HepG2 (cell line): ENCODE measurements around the gene TMEM9B. TPM values are rescaled to one million over a fixed set of nuclear protein-coding genes. Genes with fewer than 3 reads are reported as not detected.

Experiments
- BCL3 ChIP-seq: sonication (generic); formaldehyde crosslinking; IDR thresholded peaks from 2 replicates; pipeline ENCODE4 v1.5.1; 2020; ENCODE audit warnings: mild to moderate bottlenecking, missing genetic modification reagents, moderate library complexity
- CREB1 ChIP-seq, 2 experiments: fragments of 450-650 bp in 1 of 2; IDR thresholded peaks; 2 replicates each; pipeline ENCODE4 v1.6.1; 2016 to 2017; ENCODE audit warnings: control low read depth in 1 of 2, mild to moderate bottlenecking in 1 of 2, missing compliant biosample characterization in 1 of 2, missing genetic modification characterization in 1 of 2
- DR1 ChIP-seq: sonication (generic); formaldehyde crosslinking; IDR thresholded peaks from 2 replicates; pipeline ENCODE4 v1.8.0; 2021; ENCODE audit warnings: mild to moderate bottlenecking, missing genetic modification reagents, inconsistent platforms
- GLI4 ChIP-seq: sonication (generic); formaldehyde crosslinking; IDR thresholded peaks from 2 replicates; pipeline ENCODE4 v1.5.1; 2020; ENCODE audit warnings: missing genetic modification reagents, mild to moderate bottlenecking, moderate library complexity, borderline replicate concordance
- NR2F2 ChIP-seq: IDR thresholded peaks from 2 replicates; pipeline ENCODE4 v1.6.1; 2012; ENCODE audit warnings: low read depth, inconsistent platforms, borderline replicate concordance
- PAX8 ChIP-seq: sonication (generic); formaldehyde crosslinking; IDR thresholded peaks from 2 replicates; pipeline ENCODE4 v1.8.0; 2022; ENCODE audit warnings: mild to moderate bottlenecking, missing genetic modification reagents, borderline replicate concordance
- SP4 ChIP-seq: sonication (generic); formaldehyde crosslinking; IDR thresholded peaks from 2 replicates; pipeline ENCODE4 v1.8.1; 2023; ENCODE audit warnings: mild to moderate bottlenecking, missing genetic modification reagents
- THAP7 ChIP-seq: sonication (generic); formaldehyde crosslinking; IDR thresholded peaks from 2 replicates; pipeline ENCODE4 v1.8.1; 2023; ENCODE audit warnings: mild to moderate bottlenecking, missing genetic modification reagents
- XBP1 ChIP-seq: sonication (generic); formaldehyde crosslinking; IDR thresholded peaks from 2 replicates; pipeline ENCODE4 v1.5.0; 2020; ENCODE audit warnings: missing genetic modification reagents
- ZNF275 ChIP-seq: sonication (generic); formaldehyde crosslinking; IDR thresholded peaks from 2 replicates; pipeline ENCODE4 v1.8.0; 2022; ENCODE audit warnings: missing genetic modification reagents, mild to moderate bottlenecking, inconsistent platforms, borderline replicate concordance
- ZNF639 ChIP-seq: conservative IDR thresholded peaks from 2 replicates; pipeline ENCODE4 v1.6.1; 2018; ENCODE audit warnings: missing genetic modification reagents
- ZSCAN22 ChIP-seq: sonication (generic); formaldehyde crosslinking; IDR thresholded peaks from 2 replicates; pipeline ENCODE4 v1.4.0; 2020; ENCODE audit warnings: mild to moderate bottlenecking, missing genetic modification reagents
- polyA plus RNA-seq, 8 experiments: library from polyadenylated mRNA; depleted of rRNA in 3 of 8; stranded (reverse) in 7 of 8; unstranded in 1 of 8; fragments of >200 nt; fragmentation: Illumina TruSeq in 4 of 8; extraction: Trizol in 4 of 8; gene quantifications; 2 replicates each; pipeline versions ENCODE4 v1.2.1 to v1.2.3, GENCODE V29; 2011 to 2016; ENCODE audit warnings: low read depth in 4 of 8, missing spikeins in 1 of 8, mixed read lengths in 1 of 8; ENCODE audit not compliant: insufficient read depth in 1 of 8
- total RNA-seq, 5 experiments: library from RNA; depleted of rRNA; stranded (reverse); fragments of >200 nt; fragmentation: Illumina TruSeq; extraction: Trizol; gene quantifications; 2 replicates each; pipeline ENCODE4 v1.2.3, GENCODE V29; 2016; ENCODE audit warnings: low read depth in 1 of 5
- TF ChIP-seq, protein P1 (sequence below): IDR thresholded peaks from 2 replicates; pipeline ENCODE4 v1.6.1; 2016; ENCODE audit warnings: low read depth
- TF ChIP-seq, protein P2 (sequence below), 2 experiments: sonication (generic) in 1 of 2; formaldehyde crosslinking in 1 of 2; IDR thresholded peaks; 2 replicates each; pipeline versions ENCODE4 v1.5.1 to v1.6.1; 2011 to 2020; ENCODE audit warnings: borderline replicate concordance in 1 of 2, low read depth in 1 of 2, low read length in 1 of 2, mild to moderate bottlenecking in 1 of 2, missing genetic modification reagents in 1 of 2, moderate library complexity in 1 of 2
- TF ChIP-seq, protein P3 (sequence below): sonication (generic); formaldehyde crosslinking; IDR thresholded peaks from 2 replicates; pipeline ENCODE4 v1.5.1; 2020; ENCODE audit warnings: missing genetic modification reagents, mild to moderate bottlenecking, borderline replicate concordance

TMEM9B gene
- total and polyA plus RNA-seq, 2 of the 13 experiments (the other 11 are each of a cell fraction or from before 2014, with no cell fraction given) = 12.4 to 20.8 TPM

- TF ChIP-seq SP4 (CRISPR knock-in tag) (peak; percentile 71; the same call in 1 of the 2 replicates), XBP1 (peak; percentile 84), THAP7 (CRISPR knock-in tag) (no peak; the same call in 1 of the 2 replicates), CREB1 (IDR thresholded peaks at IDR 0.05) (peak; percentile 86), CREB1 (CRISPR knock-in tag; IDR thresholded peaks at IDR 0.05) (peak; percentile 95), ZNF639 (CRISPR knock-in tag) (peak; percentile 88; the same call in 1 of the 2 replicates), BCL3 (CRISPR knock-in tag) (peak; percentile 78; the same call in 1 of the 2 replicates), NR2F2 (peak; percentile 31; the same call in 1 of the 2 replicates), ZSCAN22 (CRISPR knock-in tag) (no peak), ZNF275 (CRISPR knock-in tag) (peak; percentile 89; the same call in 1 of the 2 replicates), GLI4 (0 out of 2 replicates have a peak, but pooled peaks have one; percentile 96), PAX8 (CRISPR knock-in tag) (no peak), DR1 (peak; percentile 84)
- TF ChIP-seq, protein P1, sequence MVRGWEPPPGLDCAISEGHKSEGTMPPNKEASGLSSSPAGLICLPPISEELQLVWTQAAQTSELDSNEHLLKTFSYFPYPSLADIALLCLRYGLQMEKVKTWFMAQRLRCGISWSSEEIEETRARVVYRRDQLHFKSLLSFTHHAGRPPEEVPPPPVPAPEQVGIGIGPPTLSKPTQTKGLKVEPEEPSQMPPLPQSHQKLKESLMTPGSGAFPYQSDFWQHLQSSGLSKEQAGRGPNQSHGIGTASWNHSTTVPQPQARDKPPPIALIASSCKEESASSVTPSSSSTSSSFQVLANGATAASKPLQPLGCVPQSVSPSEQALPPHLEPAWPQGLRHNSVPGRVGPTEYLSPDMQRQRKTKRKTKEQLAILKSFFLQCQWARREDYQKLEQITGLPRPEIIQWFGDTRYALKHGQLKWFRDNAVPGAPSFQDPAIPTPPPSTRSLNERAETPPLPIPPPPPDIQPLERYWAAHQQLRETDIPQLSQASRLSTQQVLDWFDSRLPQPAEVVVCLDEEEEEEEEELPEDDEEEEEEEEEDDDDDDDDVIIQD (CRISPR knock-in tag) = 0 out of 2 replicates have a peak, but pooled peaks have one; percentile 18
- TF ChIP-seq, protein P2, sequence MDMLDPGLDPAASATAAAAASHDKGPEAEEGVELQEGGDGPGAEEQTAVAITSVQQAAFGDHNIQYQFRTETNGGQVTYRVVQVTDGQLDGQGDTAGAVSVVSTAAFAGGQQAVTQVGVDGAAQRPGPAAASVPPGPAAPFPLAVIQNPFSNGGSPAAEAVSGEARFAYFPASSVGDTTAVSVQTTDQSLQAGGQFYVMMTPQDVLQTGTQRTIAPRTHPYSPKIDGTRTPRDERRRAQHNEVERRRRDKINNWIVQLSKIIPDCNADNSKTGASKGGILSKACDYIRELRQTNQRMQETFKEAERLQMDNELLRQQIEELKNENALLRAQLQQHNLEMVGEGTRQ (IDR thresholded peaks at IDR 0.05; ENCODE audit: low read depth, low read length) = no peak
- TF ChIP-seq, protein P2 (CRISPR knock-in tag; IDR thresholded peaks at IDR 0.05; ENCODE audit: borderline replicate concordance) = no peak
- TF ChIP-seq, protein P3, sequence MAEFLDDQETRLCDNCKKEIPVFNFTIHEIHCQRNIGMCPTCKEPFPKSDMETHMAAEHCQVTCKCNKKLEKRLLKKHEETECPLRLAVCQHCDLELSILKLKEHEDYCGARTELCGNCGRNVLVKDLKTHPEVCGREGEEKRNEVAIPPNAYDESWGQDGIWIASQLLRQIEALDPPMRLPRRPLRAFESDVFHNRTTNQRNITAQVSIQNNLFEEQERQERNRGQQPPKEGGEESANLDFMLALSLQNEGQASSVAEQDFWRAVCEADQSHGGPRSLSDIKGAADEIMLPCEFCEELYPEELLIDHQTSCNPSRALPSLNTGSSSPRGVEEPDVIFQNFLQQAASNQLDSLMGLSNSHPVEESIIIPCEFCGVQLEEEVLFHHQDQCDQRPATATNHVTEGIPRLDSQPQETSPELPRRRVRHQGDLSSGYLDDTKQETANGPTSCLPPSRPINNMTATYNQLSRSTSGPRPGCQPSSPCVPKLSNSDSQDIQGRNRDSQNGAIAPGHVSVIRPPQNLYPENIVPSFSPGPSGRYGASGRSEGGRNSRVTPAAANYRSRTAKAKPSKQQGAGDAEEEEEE (CRISPR knock-in tag) = no peak
These were observed at the start of gene TMEM9B (continued) for GRCh38 chr11:8964324-8965320.
